Thyroid gland (tissue), 4 donors: ENCODE measurements around the gene CTIF. TPM values are rescaled to one million over a fixed set of nuclear protein-coding genes. Genes with fewer than 3 reads are reported as not detected.

Experiments used
- DNase-seq, 2 donors: peaks; one replicate each; pipeline ENCODE4 v3.0.0-alpha.2; 2019
- H3K27ac ChIP-seq, 3 donors: fragments of 200-600 bp; sonication (generic); 1 replicate in 2 of 3; 2 replicates in 1 of 3; pipeline ENCODE4 v1.5.1; 2016 to 2019; ENCODE audit warnings: mild to moderate bottlenecking in 1 of 3, moderate library complexity in 1 of 3
- H3K27me3 ChIP-seq: fragments of 200-600 bp; sonication (generic); one replicate; pipeline ENCODE4 v1.5.1; 2019
- H3K36me3 ChIP-seq, 2 donors: fragments of 200-600 bp; sonication (generic); one replicate each; pipeline ENCODE4 v1.5.1; 2016 to 2019
- H3K4me1 ChIP-seq, 2 donors: fragments of 200-600 bp; sonication (generic); one replicate each; pipeline ENCODE4 v1.5.1; 2017 to 2019
- H3K4me3 ChIP-seq, 3 donors: fragments of 200-600 bp; sonication (generic); replicated peaks in 1 of 3; 1 replicate in 2 of 3; 2 replicates in 1 of 3; pipeline ENCODE4 v1.5.1; 2016; ENCODE audit warnings: mild to moderate bottlenecking in 1 of 3
- H3K9me3 ChIP-seq: fragments of 200-600 bp; sonication (generic); one replicate; pipeline ENCODE4 v1.5.1; 2017
- CTCF ChIP-seq, 6 experiments: fragments of 200-600 bp in 3 of 6; fragments of 450-650 bp in 3 of 6; sonication (generic) in 3 of 6; IDR thresholded peaks; one replicate each; pipeline ENCODE4 v1.5.1; 2016 to 2019; ENCODE audit warnings: antibody characterized with exemption in 6 of 6, mild to moderate bottlenecking in 2 of 6, inconsistent platforms in 1 of 6, moderate library complexity in 1 of 6
- POLR2A ChIP-seq, 2 donors: fragments of 450-650 bp; IDR thresholded peaks; one replicate each; pipeline ENCODE4 v1.6.1; 2017; ENCODE audit warnings: antibody characterized with exemption in 2 of 2, mild to moderate bottlenecking in 2 of 2, moderate library complexity in 1 of 2
- WGBS, 2 donors: methylation state at CpG; one replicate each; pipeline ENCODE4 v1.1.5; 2017; 5-methylcytosine and 5-hydroxymethylcytosine counted together
- intact Hi-C: fragments of 100-400 bp; cut with DNase I; formaldehyde crosslinking; loops from one replicate; pipeline ENCODE4 v1.15.1; 2023
- total RNA-seq, 4 donors: library from RNA; depleted of rRNA; stranded (reverse); fragments of >200 nt; gene quantifications; one replicate each; pipeline ENCODE4 v1.2.3, GENCODE V29; 2016

The CTIF gene
- total RNA-seq, 4 donors from 2014 or later: 18.7 to 29.8 (median 23.6) TPM

DNA sequence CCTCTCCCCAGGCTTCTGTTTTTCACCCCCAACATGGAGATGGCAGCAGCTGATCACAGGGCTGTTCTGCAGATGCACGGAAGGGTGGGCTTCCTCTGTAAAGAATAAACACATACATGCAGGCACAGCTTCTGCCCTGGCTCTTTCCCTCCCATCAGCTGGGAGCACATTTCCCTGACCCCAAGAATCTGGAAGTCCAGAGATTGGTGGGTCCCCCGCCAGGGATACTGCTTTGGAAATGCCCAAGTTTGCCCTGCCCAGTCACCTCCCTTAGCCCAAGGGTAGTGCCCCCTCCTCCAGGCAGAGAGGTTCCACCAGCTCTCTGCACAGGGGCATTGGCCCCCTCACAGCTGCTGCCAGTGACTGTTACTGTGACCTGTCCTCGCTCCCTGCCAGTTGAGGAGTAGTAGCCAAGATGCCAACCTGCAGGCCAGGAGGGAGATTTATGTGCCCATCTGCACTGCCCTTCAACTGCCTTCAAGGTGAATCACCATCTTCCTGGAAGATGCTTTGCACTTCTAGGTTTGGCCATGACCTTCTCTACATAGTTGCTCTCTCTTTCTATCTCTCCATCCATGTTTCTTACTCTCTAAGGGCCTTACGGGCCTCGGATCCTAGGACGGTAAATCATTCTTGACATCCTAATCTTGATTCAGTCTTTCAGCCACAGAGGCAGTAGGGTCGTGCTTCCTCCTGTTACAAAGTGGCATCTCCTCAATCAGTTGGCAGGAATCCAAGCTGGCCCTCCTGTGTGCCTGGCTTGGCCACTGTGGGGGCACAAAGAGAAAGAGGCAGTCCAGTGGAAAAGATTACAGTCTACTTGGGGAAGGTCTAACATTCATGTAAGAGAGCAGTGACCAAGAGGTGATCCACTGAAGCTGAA is 121.8 kb downstream of the CTIF start:
- Histone ChIP-seq H3K36me3 (no peaks in the 10 kb centered on the region), H3K4me3 (no peak overlapping the region), H3K4me1 (peaks cover 18 to 27% of the 10 kb centered on the region in 2 donors), H3K27me3 (no peaks in the 10 kb centered on the region), H3K9me3 (no peaks in the 10 kb centered on the region), H3K27ac (no peak overlapping the region)
- WGBS, 2 donors: 87 to 90% methylated on average over 6 to 7 of the region's 7 CpGs
- TF ChIP-seq CTCF (IDR thresholded peaks at IDR 0.05) (no peak), POLR2A (IDR thresholded peaks at IDR 0.05) (no peak)
- intact Hi-C loops: no loop called here
- no peak for DNase-seq

DNA sequence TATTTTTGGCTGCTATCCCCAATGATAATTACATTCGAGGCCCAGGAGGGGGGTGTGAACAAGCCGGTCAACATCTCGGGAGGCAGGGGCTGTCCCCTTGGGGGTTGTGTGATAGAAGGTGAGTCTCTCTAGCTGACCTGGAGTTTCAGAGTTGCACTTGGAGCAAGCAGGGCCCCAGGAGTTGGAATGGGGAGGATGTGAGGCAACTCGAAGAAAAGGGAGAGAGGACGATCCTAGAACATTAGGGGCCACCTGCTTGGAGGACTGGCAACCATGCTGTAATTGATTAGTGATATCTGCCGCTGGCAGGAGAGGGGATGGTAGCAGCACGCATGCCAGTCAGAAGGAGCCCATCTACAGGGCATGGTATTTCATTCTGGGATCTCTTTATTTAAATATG is 122.6 kb downstream of the CTIF start:
- Histone ChIP-seq H3K27ac (peak overlapping the region in 1 of 3 donors; percentile 65), H3K36me3 (peaks cover 0 to 4% of the 10 kb centered on the region in 2 donors), H3K4me3 (no peak overlapping the region), H3K4me1 (peaks cover 18 to 27% of the 10 kb centered on the region in 2 donors), H3K9me3 (no peaks in the 10 kb centered on the region), H3K27me3 (no peaks in the 10 kb centered on the region)
- WGBS, 2 donors: 83 to 85% methylated on average over 7 of the region's 7 CpGs
- no peak for TF ChIP-seq POLR2A (IDR thresholded peaks at IDR 0.05)
- no peak for DNase-seq
- intact Hi-C loops: no loop called here

- peak; percentile 48 to 52 for DNase-seq
- Histone ChIP-seq H3K27me3 (no peaks in the 10 kb centered on the region), H3K36me3 (peaks cover 0 to 4% of the 10 kb centered on the region in 2 donors), H3K4me1 (peaks cover 18 to 27% of the 10 kb centered on the region in 2 donors), H3K27ac (peak overlapping the region in 2 of 3 donors; percentile 41 to 65), H3K9me3 (no peaks in the 10 kb centered on the region), H3K4me3 (no peak overlapping the region)
- WGBS, 2 donors: 62 to 68% methylated on average over 9 of the region's 9 CpGs
- intact Hi-C loops: loop anchor here (2.0 kb wide), 1 partner anchor 185 kb away; no protein-coding TSS in a partner anchor
- TF ChIP-seq CTCF (IDR thresholded peaks at IDR 0.05) (no peak), POLR2A (IDR thresholded peaks at IDR 0.05) (no peak)
Observed at GRCh38 chr18:48662011-48662661, 123.3 kb downstream of the CTIF start.

- TF ChIP-seq POLR2A (IDR thresholded peaks at IDR 0.05) (no peak), CTCF (IDR thresholded peaks at IDR 0.05) (no peak)
- intact Hi-C loops: loop anchor here (2.0 kb wide), 1 partner anchor 187 kb away; no protein-coding TSS in a partner anchor
- no peak overlapping the region for H3K4me3 ChIP-seq
- peaks cover 0 to 4% of the 10 kb centered on the region in 2 donors for H3K36me3 ChIP-seq
- H3K27me3 ChIP-seq: no peaks in the 10 kb centered on the region
- DNase-seq: no peak
- no peak overlapping the region for H3K27ac ChIP-seq
- 94 to 97% methylated on average over 13 of the region's 14 CpGs for WGBS, 2 donors
- H3K4me1 ChIP-seq: peaks cover 18 to 21% of the 10 kb centered on the region in 2 donors
- H3K9me3 ChIP-seq: no peaks in the 10 kb centered on the region
Observed at GRCh38 chr18:48663096-48663930, 124.5 kb downstream of the CTIF start.
